Measurements from ENCODE around the gene MCTP1. TPM values are rescaled to one million over a fixed set of nuclear protein-coding genes. Genes with fewer than 3 reads are reported as not detected.

Gene MCTP1
- total and polyA plus RNA-seq, 2 of the 13 experiments (the other 11 are each of a cell fraction or from before 2014, with no cell fraction given), result 0.15 to 0.48 TPM

DNA sequence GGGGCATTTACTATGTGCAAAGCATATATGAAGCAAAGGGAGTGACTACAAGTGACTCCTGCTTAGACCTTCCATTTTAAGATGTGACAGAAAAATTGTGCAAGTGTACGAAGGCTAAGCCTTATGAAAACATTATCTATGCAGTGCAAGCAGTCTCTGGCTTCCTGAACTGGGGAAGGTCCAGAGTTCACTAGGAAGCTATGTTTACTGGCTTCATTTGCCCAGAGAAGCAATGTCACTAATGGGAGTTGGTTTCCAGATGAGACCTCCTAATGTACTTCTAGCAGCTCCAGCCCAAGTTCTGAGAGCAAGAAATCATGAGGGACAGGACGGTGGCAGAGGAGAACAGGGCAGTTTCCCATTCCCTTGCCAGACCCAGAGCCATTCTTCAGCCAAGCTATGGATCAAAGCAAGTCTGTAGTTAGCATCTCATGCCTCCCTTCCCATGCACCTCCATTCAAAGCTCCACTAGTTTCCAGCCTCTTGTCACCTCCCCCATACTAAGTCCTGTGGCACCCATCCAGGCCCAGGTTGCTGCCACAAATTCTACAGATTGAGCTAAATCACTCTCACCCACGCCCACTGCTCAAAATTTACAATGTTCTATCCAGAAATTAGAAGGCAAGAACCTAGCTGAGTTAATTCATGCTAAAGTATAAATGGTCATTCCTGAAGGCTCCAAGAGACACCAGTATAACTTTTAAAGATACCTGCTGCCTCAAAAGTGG is 21.8 kb downstream of the MCTP1 start (continued):
- TF ChIP-seq, protein P1, sequence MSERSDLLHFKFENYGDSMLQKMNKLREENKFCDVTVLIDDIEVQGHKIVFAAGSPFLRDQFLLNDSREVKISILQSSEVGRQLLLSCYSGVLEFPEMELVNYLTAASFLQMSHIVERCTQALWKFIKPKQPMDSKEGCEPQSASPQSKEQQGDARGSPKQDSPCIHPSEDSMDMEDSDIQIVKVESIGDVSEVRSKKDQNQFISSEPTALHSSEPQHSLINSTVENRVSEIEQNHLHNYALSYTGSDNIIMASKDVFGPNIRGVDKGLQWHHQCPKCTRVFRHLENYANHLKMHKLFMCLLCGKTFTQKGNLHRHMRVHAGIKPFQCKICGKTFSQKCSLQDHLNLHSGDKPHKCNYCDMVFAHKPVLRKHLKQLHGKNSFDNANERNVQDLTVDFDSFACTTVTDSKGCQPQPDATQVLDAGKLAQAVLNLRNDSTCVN (CRISPR knock-in tag; IDR thresholded peaks at IDR 0.05; ENCODE audit: borderline replicate concordance), result no peak
- TF ChIP-seq, protein P2, sequence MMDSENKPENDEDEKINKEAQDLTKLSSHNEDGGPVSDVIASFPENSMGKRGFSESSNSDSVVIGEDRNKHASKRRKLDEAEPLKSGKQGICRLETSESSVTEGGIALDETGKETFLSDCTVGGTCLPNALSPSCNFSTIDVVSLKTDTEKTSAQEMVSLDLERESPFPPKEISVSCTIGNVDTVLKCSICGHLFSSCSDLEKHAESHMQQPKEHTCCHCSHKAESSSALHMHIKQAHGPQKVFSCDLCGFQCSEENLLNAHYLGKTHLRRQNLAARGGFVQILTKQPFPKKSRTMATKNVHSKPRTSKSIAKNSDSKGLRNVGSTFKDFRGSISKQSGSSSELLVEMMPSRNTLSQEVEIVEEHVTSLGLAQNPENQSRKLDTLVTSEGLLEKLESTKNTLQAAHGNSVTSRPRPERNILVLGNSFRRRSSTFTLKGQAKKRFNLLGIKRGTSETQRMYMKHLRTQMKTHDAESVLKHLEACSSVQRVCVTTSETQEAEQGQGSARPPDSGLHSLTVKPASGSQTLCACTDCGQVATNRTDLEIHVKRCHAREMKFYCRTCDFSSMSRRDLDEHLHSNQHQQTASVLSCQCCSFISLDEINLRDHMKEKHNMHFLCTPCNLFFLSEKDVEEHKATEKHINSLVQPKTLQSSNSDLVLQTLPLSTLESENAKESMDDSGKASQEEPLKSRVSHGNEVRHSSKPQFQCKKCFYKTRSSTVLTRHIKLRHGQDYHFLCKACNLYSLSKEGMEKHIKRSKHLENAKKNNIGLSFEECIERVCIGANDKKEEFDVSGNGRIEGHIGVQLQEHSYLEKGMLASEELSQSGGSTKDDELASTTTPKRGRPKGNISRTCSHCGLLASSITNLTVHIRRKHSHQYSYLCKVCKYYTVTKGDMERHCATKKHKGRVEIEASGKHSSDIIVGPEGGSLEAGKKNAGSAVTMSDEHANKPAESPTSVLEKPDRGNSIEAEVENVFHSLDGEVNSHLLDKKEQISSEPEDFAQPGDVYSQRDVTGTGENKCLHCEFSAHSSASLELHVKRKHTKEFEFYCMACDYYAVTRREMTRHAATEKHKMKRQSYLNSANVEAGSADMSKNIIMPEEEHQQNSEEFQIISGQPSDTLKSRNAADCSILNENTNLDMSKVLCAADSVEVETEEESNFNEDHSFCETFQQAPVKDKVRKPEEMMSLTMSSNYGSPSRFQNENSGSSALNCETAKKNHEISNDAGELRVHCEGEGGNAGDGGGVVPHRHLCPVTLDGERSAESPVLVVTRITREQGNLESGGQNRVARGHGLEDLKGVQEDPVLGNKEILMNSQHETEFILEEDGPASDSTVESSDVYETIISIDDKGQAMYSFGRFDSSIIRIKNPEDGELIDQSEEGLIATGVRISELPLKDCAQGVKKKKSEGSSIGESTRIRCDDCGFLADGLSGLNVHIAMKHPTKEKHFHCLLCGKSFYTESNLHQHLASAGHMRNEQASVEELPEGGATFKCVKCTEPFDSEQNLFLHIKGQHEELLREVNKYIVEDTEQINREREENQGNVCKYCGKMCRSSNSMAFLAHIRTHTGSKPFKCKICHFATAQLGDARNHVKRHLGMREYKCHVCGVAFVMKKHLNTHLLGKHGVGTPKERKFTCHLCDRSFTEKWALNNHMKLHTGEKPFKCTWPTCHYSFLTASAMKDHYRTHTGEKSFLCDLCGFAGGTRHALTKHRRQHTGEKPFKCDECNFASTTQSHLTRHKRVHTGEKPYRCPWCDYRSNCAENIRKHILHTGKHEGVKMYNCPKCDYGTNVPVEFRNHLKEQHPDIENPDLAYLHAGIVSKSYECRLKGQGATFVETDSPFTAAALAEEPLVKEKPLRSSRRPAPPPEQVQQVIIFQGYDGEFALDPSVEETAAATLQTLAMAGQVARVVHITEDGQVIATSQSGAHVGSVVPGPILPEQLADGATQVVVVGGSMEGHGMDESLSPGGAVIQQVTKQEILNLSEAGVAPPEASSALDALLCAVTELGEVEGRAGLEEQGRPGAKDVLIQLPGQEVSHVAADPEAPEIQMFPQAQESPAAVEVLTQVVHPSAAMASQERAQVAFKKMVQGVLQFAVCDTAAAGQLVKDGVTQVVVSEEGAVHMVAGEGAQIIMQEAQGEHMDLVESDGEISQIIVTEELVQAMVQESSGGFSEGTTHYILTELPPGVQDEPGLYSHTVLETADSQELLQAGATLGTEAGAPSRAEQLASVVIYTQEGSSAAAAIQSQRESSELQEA (CRISPR knock-in tag; IDR thresholded peaks at IDR 0.05; ENCODE audit: not compliant biosample characterization), result no peak
- TF ChIP-seq NR2F1 (CRISPR knock-in tag; IDR thresholded peaks at IDR 0.05), result peak in 1 of 2 experiments; percentile 78; a peak in 2 of 4 replicates
- 0 out of 2 replicates have a peak, but pooled peaks have one; percentile 76 for TF ChIP-seq WIZ (CRISPR knock-in tag; IDR thresholded peaks at IDR 0.05)
- TF ChIP-seq PPARG (CRISPR knock-in tag; conservative IDR thresholded peaks at IDR 0.05), result peak; percentile 55; the same call in 1 of the 2 replicates
- TF ChIP-seq ZSCAN9 (CRISPR knock-in tag; IDR thresholded peaks at IDR 0.05; ENCODE audit: borderline replicate concordance), result peak; percentile 58; the same call in 1 of the 2 replicates
- peak; percentile 73 for TF ChIP-seq BCL6 (CRISPR knock-in tag; IDR thresholded peaks at IDR 0.05)
- 0 out of 2 replicates have a peak, but pooled peaks have one; percentile 67 for TF ChIP-seq SMAD3 (CRISPR knock-in tag; IDR thresholded peaks at IDR 0.05)
- TF ChIP-seq, protein P3, sequence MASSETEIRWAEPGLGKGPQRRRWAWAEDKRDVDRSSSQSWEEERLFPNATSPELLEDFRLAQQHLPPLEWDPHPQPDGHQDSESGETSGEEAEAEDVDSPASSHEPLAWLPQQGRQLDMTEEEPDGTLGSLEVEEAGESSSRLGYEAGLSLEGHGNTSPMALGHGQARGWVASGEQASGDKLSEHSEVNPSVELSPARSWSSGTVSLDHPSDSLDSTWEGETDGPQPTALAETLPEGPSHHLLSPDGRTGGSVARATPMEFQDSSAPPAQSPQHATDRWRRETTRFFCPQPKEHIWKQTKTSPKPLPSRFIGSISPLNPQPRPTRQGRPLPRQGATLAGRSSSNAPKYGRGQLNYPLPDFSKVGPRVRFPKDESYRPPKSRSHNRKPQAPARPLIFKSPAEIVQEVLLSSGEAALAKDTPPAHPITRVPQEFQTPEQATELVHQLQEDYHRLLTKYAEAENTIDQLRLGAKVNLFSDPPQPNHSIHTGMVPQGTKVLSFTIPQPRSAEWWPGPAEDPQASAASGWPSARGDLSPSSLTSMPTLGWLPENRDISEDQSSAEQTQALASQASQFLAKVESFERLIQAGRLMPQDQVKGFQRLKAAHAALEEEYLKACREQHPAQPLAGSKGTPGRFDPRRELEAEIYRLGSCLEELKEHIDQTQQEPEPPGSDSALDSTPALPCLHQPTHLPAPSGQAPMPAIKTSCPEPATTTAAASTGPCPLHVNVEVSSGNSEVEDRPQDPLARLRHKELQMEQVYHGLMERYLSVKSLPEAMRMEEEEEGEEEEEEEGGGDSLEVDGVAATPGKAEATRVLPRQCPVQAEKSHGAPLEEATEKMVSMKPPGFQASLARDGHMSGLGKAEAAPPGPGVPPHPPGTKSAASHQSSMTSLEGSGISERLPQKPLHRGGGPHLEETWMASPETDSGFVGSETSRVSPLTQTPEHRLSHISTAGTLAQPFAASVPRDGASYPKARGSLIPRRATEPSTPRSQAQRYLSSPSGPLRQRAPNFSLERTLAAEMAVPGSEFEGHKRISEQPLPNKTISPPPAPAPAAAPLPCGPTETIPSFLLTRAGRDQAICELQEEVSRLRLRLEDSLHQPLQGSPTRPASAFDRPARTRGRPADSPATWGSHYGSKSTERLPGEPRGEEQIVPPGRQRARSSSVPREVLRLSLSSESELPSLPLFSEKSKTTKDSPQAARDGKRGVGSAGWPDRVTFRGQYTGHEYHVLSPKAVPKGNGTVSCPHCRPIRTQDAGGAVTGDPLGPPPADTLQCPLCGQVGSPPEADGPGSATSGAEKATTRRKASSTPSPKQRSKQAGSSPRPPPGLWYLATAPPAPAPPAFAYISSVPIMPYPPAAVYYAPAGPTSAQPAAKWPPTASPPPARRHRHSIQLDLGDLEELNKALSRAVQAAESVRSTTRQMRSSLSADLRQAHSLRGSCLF (CRISPR knock-in tag; IDR thresholded peaks at IDR 0.05; ENCODE audit: borderline replicate concordance), result no peak
- TF ChIP-seq LCORL (IDR thresholded peaks at IDR 0.05), result no peak
- peak; percentile 47; the same call in 1 of the 2 replicates for TF ChIP-seq LCORL (CRISPR knock-in tag; IDR thresholded peaks at IDR 0.05)
- TF ChIP-seq RXRA (CRISPR knock-in tag; IDR thresholded peaks at IDR 0.05), result no peak
- TF ChIP-seq ZGPAT (CRISPR knock-in tag; IDR thresholded peaks at IDR 0.05), result peak; percentile 31; the same call in 1 of the 2 replicates
